ENCODE results near the gene STXBP6.
"Not testable (repeated sequence)": the region's sequence is repeated elsewhere in the genome, so short reads cannot be mapped to it uniquely, and the experiment has no call there.

Gene STXBP6

DNA sequence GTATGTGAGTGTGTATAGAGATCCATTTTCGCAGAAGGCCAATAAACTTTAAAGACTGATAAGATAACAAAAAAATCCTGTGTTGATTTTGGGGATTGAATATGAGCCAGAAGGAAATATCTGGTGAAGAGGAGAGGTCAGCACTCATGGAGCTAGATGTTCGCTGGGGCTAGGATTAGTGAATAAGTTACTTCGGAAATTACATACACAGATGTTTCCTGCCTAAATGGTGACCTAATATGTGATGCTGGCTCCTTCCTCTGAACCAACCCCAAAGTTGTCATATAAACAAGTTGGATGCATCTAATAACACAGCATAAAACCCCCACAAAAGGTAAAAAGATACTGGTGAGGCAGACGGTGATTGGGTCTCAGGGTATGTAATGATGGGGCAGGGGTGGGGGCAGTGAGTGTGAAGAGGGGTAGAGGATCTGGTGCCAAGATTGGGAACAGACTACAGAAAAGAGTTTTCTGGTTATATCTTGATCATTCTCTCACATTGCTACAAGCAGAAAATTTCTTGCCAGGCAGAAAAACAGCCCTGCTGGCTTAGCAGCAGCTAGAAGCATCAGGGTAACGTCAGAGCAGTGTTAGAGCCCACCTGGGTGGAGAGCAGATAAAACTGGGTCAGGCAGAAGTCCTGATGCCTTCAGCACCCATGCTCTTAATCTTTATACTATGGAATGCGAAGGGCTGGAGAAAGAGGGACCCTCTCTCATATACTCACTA is 275.6 kb downstream of the STXBP6 start:
- DNase-seq, result no peak
- intact Hi-C loops (cut with DNase I), result no loop called here

DNA sequence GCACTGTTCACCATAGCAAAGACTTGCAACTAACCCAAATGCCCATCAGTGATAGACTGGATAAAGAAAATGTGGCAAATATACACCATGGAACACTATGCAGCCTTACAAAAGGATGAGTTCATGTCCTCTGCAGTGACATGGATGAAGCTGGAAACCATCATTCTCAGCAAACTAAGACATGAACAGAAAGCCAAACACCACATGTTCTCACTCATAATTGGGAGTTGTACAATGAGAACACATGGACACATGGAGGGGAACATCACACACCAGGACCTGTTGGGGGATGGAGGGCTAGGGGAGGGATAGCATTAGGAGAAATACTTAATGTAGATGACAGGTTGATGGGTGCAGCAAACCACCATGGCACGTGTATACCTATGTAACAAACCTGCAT is 276.4 kb downstream of the STXBP6 start:
- DNase-seq; intact Hi-C loops (cut with DNase I): not testable (repeated sequence)

DNA sequence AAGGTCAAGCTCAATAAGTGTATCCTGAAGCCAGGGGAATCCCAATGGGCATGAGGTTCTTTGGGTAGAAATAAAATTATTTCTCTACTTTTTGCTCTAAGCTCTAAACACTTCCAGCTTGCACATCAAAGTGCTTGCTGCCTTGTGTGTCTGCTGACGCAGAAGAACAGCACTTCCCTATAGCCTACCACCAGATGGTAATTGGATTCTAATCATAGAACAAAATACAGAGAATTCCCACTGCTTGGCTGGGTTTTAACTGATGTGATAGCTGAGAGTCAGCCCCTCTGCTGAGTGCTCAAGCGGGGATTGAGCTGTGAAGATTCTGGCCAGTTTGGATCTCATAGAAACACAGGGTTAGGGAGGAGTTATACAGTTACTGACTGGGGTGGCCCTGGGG is 283.5 kb downstream of the STXBP6 start:
- intact Hi-C loops (cut with DNase I), result no loop called here
- no peak for DNase-seq

DNA sequence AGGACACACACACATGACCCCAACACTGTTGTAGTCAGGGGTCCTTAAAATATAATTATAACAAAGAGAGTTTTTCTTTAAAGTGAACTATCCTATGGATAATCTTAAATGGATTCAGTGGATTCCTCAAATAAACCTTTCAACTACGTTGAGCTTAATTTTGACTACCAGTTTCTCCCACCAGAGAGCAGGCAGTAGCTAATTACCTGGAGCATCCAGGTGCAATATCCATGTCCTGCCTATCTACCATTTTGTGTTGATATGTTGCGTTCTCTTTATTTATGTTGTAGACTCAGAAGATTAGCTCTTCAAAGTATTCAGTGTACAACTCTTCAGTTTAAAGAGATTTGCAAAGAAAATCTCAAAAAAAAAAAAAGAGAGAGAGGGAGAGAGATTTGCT is 288.8 kb downstream of the STXBP6 start:
- intact Hi-C loops (cut with DNase I), result no loop called here
- no peak for DNase-seq

All from head of caudate nucleus (tissue), 42 donors.